Body of pancreas (tissue), 4 donors: ENCODE results near the gene PRKAR1A. TPM values are rescaled to one million over a fixed set of nuclear protein-coding genes. Genes with fewer than 3 reads are reported as not detected.

Source experiments
- ATAC-seq: fragments of 150-250 bp; one replicate; pipeline ENCODE4 v1.9.1; 2016
- DNase-seq, 4 donors: peaks; one replicate each; pipeline ENCODE4 v3.0.0-alpha.2; 2019
- H3K27ac ChIP-seq, 4 donors: fragments of 200-600 bp; sonication (generic); 1 replicate in 3 of 4; 2 replicates in 1 of 4; pipeline versions ENCODE4 v1.5.1 to v1.6.1; 2016 to 2019; ENCODE audit warnings: mild to moderate bottlenecking in 1 of 4, mixed read lengths in 1 of 4, moderate library complexity in 1 of 4
- H3K27me3 ChIP-seq, 2 donors: fragments of 200-600 bp; sonication (generic); one replicate each; pipeline ENCODE4 v1.6.0; 2016; ENCODE audit warnings: mild to moderate bottlenecking in 1 of 2
- H3K36me3 ChIP-seq, 2 donors: fragments of 200-600 bp; sonication (generic); replicated peaks in 1 of 2; 2 replicates each; pipeline ENCODE4 v1.5.1; 2016; ENCODE audit warnings: low read depth in 2 of 2; ENCODE audit not compliant: insufficient read depth in 1 of 2
- H3K4me1 ChIP-seq: fragments of 200-600 bp; sonication (generic); one replicate; pipeline ENCODE4 v1.6.0; 2016
- H3K4me3 ChIP-seq, 2 donors: fragments of 200-600 bp; sonication (generic); 1 replicate in 1 of 2; 2 replicates in 1 of 2; pipeline ENCODE4 v1.5.1; 2016 to 2019
- H3K9me3 ChIP-seq, 3 donors: fragments of 200-600 bp; sonication (generic); 1 replicate in 2 of 3; 2 replicates in 1 of 3; pipeline ENCODE4 v1.5.1; 2016
- POLR2A ChIP-seq, 3 donors: fragments of 450-650 bp; IDR thresholded peaks; one replicate each; pipeline ENCODE4 v1.6.1; 2016; ENCODE audit warnings: antibody characterized with exemption in 3 of 3, mild to moderate bottlenecking in 2 of 3
- WGBS, 2 donors: methylation state at CpG; one replicate each; pipeline ENCODE4 v1.1.5; 2017; 5-methylcytosine and 5-hydroxymethylcytosine counted together
- intact Hi-C: fragments of 100-400 bp; cut with DNase I; formaldehyde crosslinking; loops from one replicate; pipeline ENCODE4 v1.15.1; 2023
- total RNA-seq, 2 donors: library from RNA; depleted of rRNA; stranded (reverse); fragments of >200 nt; gene quantifications; one replicate each; pipeline ENCODE4 v1.1.0, GENCODE V29; 2016
- TF ChIP-seq, protein P1 (sequence below), 7 experiments: fragments of 450-650 bp in 4 of 7; fragments of 200-600 bp in 3 of 7; sonication (generic) in 3 of 7; IDR thresholded peaks; one replicate each; pipeline ENCODE4 v1.5.1; 2016 to 2019; ENCODE audit warnings: antibody characterized with exemption in 7 of 7

PRKAR1A gene
- total RNA-seq, 2 donors from 2014 or later, result 71.2 to 80.7 TPM

DNA sequence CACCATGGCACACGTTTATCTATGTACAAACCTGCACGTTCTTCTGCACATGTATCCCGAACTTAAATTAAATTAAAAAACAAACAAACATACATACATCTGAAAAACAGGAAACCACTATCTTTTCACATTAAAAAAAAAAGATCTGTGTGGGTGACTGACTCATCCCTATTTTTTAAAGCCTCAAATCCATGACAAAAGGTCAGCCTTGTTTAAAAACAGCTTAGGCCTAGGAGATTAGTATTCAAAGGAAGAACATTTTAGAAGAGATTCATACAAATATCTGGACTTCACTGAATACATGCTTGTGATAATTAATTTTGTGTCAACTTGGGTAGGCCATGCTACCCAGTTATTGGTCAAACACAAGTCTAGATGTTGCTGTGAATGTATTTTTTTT lies 4.7 kb upstream of the PRKAR1A start:
- 78 to 81% methylated on average over 3 of the region's 3 CpGs for WGBS, 2 donors
- H3K4me1 ChIP-seq, result peaks cover 7% of the 10 kb centered on the region
- intact Hi-C loops, result no loop called here
- no peak overlapping the region for H3K27ac ChIP-seq
- H3K36me3 ChIP-seq, result no peaks in the 10 kb centered on the region
- H3K27me3 ChIP-seq, result no peaks in the 10 kb centered on the region
- H3K9me3 ChIP-seq, result no peaks in the 10 kb centered on the region
- TF ChIP-seq, protein P1, sequence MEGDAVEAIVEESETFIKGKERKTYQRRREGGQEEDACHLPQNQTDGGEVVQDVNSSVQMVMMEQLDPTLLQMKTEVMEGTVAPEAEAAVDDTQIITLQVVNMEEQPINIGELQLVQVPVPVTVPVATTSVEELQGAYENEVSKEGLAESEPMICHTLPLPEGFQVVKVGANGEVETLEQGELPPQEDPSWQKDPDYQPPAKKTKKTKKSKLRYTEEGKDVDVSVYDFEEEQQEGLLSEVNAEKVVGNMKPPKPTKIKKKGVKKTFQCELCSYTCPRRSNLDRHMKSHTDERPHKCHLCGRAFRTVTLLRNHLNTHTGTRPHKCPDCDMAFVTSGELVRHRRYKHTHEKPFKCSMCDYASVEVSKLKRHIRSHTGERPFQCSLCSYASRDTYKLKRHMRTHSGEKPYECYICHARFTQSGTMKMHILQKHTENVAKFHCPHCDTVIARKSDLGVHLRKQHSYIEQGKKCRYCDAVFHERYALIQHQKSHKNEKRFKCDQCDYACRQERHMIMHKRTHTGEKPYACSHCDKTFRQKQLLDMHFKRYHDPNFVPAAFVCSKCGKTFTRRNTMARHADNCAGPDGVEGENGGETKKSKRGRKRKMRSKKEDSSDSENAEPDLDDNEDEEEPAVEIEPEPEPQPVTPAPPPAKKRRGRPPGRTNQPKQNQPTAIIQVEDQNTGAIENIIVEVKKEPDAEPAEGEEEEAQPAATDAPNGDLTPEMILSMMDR (IDR thresholded peaks at IDR 0.05), result no peak
- no peak for TF ChIP-seq POLR2A (IDR thresholded peaks at IDR 0.05)
- DNase-seq (no peak), ATAC-seq (no peak)
- no peak overlapping the region for H3K4me3 ChIP-seq

DNA sequence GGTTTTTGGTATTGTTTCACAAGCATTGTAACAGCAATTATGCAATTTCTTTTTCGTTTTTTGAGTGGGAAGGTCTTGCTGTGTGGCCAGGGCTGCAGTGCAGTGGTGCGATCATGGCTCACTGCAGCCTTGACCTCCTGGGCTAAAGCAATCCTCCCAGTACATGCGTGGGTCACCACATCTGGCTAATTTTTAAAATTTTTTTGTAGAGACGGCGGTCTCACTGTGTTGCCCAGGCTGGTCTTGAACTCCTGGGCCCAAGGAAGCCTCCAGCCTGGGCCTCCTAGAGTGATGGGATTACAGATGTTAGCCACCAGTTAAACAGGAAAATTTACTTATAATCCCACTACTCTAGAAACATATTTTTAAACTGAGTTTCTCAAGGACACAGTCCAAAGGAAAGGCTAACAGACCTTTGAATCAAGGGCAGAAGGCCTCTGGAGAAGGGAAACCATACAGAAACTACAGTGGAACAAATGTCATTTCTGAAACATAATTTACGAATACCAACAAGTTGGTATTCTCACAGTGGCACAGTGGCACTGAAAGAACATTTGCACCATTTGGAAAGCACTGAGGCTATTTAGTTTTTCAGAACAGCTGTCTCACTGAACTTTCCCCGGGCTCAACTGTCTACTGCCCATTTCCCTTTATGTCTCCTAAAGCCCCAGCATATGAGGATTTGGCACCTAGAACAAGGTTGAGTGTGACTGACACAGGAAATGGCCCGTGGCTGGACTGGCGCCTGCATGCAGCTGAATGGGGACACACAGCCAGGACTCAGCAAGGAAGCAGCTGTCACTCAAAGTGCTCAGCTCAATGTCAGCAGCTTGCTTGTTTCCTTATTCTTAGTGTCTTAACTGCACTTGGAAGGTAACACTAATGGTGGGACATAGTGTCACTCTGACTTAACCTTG lies 2.8 kb upstream of the PRKAR1A start:
- Histone ChIP-seq H3K4me3 (no peak overlapping the region), H3K4me1 (peaks cover 16% of the 10 kb centered on the region), H3K36me3 (no peaks in the 10 kb centered on the region), H3K27ac (peak overlapping the region in 1 of 4 donors; percentile 11), H3K9me3 (no peaks in the 10 kb centered on the region), H3K27me3 (no peaks in the 10 kb centered on the region)
- TF ChIP-seq, protein P1 (IDR thresholded peaks at IDR 0.05), result no peak
- TF ChIP-seq POLR2A (IDR thresholded peaks at IDR 0.05), result no peak
- intact Hi-C loops, result no loop called here
- DNase-seq (peak in 3 of 4 donors; percentile 28 to 58 (median 40)), ATAC-seq (no peak)
- 65 to 76% methylated on average over 9 of the region's 9 CpGs for WGBS, 2 donors

DNA sequence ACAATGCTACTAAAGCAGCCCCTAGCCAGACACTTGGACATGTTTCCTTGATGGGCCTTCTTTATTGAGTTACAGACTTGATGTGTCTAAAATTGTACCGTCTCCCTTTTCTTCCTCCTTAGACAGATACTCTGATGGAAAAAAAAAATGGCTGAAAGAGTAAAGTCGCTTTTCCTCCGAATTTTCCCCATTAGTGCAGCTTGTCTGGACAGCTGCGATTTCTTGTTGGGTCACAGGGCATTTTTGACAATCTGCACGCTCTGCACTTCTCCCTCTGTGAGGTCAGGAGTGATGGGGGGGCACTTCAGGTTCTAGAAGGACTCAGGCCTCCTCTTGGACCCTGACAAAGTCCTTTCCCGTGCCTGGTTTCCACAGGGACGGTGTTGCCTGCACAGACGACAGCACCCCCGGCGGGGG lies 968 bp upstream of the PRKAR1A start:
- DNase-seq (peak in 1 of 4 donors; percentile 75), ATAC-seq (no peak)
- TF ChIP-seq, protein P1 (IDR thresholded peaks at IDR 0.05), result peak in 4 of 7 experiments; percentile 12 to 36 (median 25)
- TF ChIP-seq POLR2A (IDR thresholded peaks at IDR 0.05), result no peak
- H3K4me3 ChIP-seq, result peak overlapping the region; percentile 92 to 97
- peak overlapping the region; percentile 93 to 97 (median 96) for H3K27ac ChIP-seq
- intact Hi-C loops, result no loop called here
- peaks cover 27% of the 10 kb centered on the region for H3K4me1 ChIP-seq
- H3K36me3 ChIP-seq, result peaks cover 0 to 3% of the 10 kb centered on the region in 2 donors
- WGBS, 2 donors, result 9 to 10% methylated on average over 5 to 9 of the region's 10 CpGs
- H3K27me3 ChIP-seq, result no peaks in the 10 kb centered on the region
- H3K9me3 ChIP-seq, result no peaks in the 10 kb centered on the region

DNA sequence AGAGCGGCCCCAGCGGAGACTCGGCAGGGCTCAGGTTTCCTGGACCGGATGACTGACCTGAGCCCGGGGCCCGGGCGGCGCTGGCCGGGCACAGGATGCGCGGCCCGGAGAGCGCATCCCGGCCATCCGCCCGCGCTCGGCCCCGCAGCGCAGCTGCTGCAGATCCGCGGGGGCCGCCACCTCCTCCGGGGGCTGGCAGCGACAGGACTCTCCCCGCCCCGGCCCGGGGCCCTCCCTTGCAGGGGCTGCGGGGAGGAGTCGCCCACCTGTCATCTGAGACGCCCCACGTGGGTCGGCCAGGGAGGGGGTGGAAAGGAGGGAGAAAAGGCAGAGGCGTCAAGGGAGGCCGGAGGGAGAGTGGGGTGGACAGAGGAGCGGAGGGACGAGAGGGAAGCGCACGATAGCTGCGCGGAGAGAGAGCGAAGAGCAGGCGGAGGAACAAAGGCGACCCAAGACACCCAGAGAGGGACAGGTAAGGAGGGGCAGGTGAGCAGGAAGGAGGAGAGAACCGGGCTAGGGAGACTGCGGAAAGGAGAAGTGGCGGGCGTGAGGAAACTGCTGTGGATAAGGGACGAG lies 471 bp upstream of the PRKAR1A start:
- intact Hi-C loops, result no loop called here
- H3K27ac ChIP-seq, result peak overlapping the region; percentile 93 to 97 (median 96)
- DNase-seq (peak; percentile 65 to 76 (median 74)), ATAC-seq (peak; percentile 63)
- TF ChIP-seq, protein P1 (IDR thresholded peaks at IDR 0.05), result peak in 1 of 7 experiments; percentile 42
- peak in 2 of 3 donors; percentile 87 to 89 for TF ChIP-seq POLR2A (IDR thresholded peaks at IDR 0.05)
- H3K4me1 ChIP-seq, result peaks cover 27% of the 10 kb centered on the region
- H3K9me3 ChIP-seq, result no peaks in the 10 kb centered on the region
- peaks cover 0 to 3% of the 10 kb centered on the region in 2 donors for H3K36me3 ChIP-seq
- H3K4me3 ChIP-seq, result peak overlapping the region; percentile 92 to 97
- 0 to 1% methylated on average over 20 to 47 of the region's 49 CpGs for WGBS, 2 donors
- no peaks in the 10 kb centered on the region for H3K27me3 ChIP-seq
